Heart left ventricle (tissue), 13 donors: ENCODE data around the gene SEC61B.

Source experiments
- POLR2A ChIP-seq, 2 donors: fragments of 450-650 bp; IDR thresholded peaks; one replicate each; pipeline ENCODE4 v1.6.1; 2017; ENCODE audit warnings: antibody characterized with exemption in 2 of 2, mild to moderate bottlenecking in 2 of 2, moderate library complexity in 2 of 2
- TF ChIP-seq, protein P1 (sequence below), 12 donors: fragments of 200-600 bp; sonication (generic) in 4 of 12; IDR thresholded peaks; one replicate each; pipeline versions ENCODE4 v1.5.0 to v1.8.0; 2018 to 2022; ENCODE audit warnings: antibody characterized with exemption in 12 of 12, mild to moderate bottlenecking in 5 of 12
- donor health status: ischemic (EF 13 %, LVEDD 7.1; RV severe dilation, severe dysfunction).
- donor health status: DM: no; HTN: yes; CAD: no.
- donor health status: DM: no; HTN: no; CAD: no.
- donor health status: ischemic (EF 25% LVEDD 6.9; RV normal size, moderate dysfunction).
- donor health status: ischemic (EF 25% LVEDD 5.7; RV mildly dilated, moderate dysfunction).
- donor health status: ischemic (EF 35%, LVEDD 5.7; RV mildly dilated, moderate dysfunction).
- donor health status: nonischemic (EF 11% LVEDD 7.7; RV severe dilation, severe dysfunction).
- donor health status: DM: yes; HTN: yes; CAD: no.
- donor health status: PGD.
- donor health status: ischemic (EF 29% LVEDD 5.4; RV normal size, mild dysfunction).
- donor health status: nonischemic (EF 23%, LVEDD 6.1; RV moderate dilation, normal function).

DNA sequence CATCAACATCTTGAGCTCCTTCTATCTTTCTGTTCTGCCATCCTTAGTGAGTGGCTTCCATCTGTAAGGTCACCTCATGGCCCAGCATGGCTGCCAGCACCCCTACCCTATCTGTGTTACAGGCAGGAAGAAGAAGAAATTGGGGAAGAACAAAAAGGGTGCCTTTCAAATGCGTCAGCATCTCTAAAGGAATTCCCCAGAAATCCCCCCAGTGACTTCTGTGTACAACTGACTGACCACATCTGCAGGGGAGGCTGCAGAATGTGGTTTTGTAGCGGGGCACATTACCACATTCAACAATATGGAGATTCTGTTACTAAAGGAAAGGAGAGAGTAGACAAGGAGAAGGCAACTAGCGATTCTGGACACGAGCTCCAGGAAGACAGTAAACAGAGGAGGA lies 40.5 kb upstream of the SEC61B start:
- TF ChIP-seq, protein P1, sequence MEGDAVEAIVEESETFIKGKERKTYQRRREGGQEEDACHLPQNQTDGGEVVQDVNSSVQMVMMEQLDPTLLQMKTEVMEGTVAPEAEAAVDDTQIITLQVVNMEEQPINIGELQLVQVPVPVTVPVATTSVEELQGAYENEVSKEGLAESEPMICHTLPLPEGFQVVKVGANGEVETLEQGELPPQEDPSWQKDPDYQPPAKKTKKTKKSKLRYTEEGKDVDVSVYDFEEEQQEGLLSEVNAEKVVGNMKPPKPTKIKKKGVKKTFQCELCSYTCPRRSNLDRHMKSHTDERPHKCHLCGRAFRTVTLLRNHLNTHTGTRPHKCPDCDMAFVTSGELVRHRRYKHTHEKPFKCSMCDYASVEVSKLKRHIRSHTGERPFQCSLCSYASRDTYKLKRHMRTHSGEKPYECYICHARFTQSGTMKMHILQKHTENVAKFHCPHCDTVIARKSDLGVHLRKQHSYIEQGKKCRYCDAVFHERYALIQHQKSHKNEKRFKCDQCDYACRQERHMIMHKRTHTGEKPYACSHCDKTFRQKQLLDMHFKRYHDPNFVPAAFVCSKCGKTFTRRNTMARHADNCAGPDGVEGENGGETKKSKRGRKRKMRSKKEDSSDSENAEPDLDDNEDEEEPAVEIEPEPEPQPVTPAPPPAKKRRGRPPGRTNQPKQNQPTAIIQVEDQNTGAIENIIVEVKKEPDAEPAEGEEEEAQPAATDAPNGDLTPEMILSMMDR (IDR thresholded peaks at IDR 0.05): no peak
- no peak for TF ChIP-seq POLR2A (IDR thresholded peaks at IDR 0.05)
